ENCODE measurements around the gene INPP4B.

Gene INPP4B

DNA sequence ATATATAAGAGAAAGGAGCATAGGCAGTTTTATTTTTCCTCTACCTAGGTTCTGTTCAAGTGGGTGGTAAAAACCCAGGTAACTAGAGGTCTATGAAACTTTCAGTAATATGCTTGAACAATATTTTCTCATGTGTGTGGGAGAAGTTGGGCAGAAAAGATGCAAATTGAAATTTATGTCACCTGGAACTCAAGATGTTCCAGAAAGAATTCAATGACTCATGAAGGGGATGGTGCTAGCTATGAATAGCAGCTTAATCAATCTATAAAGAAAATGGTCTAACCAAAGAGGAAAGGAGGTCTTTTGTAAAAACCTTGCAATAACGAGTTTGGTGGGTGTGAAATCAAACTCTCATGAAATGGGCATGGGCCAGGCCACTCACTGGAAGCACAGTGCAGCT lies 263.8 kb downstream of the INPP4B start:
- Histone ChIP-seq H3K27me3 (ENCODE audit: low read depth, low read length) (no peaks in the 10 kb centered on the region), H3K36me3 (replicated peaks; ENCODE audit: low read depth, low read length) (no peaks in the 10 kb centered on the region), H3K4me2 (ENCODE audit: low read length) (no peak overlapping the region), H4K20me1 (ENCODE audit: insufficient read depth, low read length) (no peaks in the 10 kb centered on the region), H3K4me1 (ENCODE audit: low read length) (no peaks in the 10 kb centered on the region), H3K9me3 (ENCODE audit: insufficient read depth, low read length) (no peaks in the 10 kb centered on the region), H3K4me3 (ENCODE audit: low read length) (no peak overlapping the region), H3K9ac (ENCODE audit: low read length) (no peak overlapping the region), H2AFZ (ENCODE audit: low read depth, low read length) (no peak overlapping the region), H3K27ac (ENCODE audit: low read length) (no peak overlapping the region), H3K79me2 (ENCODE audit: low read length) (no peaks in the 10 kb centered on the region)
- TF ChIP-seq, protein P1, sequence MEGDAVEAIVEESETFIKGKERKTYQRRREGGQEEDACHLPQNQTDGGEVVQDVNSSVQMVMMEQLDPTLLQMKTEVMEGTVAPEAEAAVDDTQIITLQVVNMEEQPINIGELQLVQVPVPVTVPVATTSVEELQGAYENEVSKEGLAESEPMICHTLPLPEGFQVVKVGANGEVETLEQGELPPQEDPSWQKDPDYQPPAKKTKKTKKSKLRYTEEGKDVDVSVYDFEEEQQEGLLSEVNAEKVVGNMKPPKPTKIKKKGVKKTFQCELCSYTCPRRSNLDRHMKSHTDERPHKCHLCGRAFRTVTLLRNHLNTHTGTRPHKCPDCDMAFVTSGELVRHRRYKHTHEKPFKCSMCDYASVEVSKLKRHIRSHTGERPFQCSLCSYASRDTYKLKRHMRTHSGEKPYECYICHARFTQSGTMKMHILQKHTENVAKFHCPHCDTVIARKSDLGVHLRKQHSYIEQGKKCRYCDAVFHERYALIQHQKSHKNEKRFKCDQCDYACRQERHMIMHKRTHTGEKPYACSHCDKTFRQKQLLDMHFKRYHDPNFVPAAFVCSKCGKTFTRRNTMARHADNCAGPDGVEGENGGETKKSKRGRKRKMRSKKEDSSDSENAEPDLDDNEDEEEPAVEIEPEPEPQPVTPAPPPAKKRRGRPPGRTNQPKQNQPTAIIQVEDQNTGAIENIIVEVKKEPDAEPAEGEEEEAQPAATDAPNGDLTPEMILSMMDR (IDR thresholded peaks at IDR 0.05; ENCODE audit: low read depth, low read length): no peak
- no peak for TF ChIP-seq EZH2phosphoT487 (IDR thresholded peaks at IDR 0.05; ENCODE audit: low read depth)

- Histone ChIP-seq H3K36me3 (replicated peaks; ENCODE audit: low read depth, low read length) (no peaks in the 10 kb centered on the region), H3K4me3 (ENCODE audit: low read length) (no peak overlapping the region), H4K20me1 (ENCODE audit: insufficient read depth, low read length) (no peaks in the 10 kb centered on the region), H3K27me3 (ENCODE audit: low read depth, low read length) (no peaks in the 10 kb centered on the region), H3K4me1 (ENCODE audit: low read length) (no peaks in the 10 kb centered on the region), H3K4me2 (ENCODE audit: low read length) (no peak overlapping the region), H3K9ac (ENCODE audit: low read length) (no peak overlapping the region), H3K79me2 (ENCODE audit: low read length) (no peaks in the 10 kb centered on the region), H2AFZ (ENCODE audit: low read depth, low read length) (no peak overlapping the region), H3K27ac (ENCODE audit: low read length) (no peak overlapping the region), H3K9me3 (ENCODE audit: insufficient read depth, low read length) (no peaks in the 10 kb centered on the region)
- TF ChIP-seq, protein P1 (IDR thresholded peaks at IDR 0.05; ENCODE audit: low read depth, low read length): no peak
- no peak for TF ChIP-seq EZH2phosphoT487 (IDR thresholded peaks at IDR 0.05; ENCODE audit: low read depth)
Measured at GRCh38 chr4:142581881-142582280, 264.2 kb downstream of the INPP4B start.

DNA sequence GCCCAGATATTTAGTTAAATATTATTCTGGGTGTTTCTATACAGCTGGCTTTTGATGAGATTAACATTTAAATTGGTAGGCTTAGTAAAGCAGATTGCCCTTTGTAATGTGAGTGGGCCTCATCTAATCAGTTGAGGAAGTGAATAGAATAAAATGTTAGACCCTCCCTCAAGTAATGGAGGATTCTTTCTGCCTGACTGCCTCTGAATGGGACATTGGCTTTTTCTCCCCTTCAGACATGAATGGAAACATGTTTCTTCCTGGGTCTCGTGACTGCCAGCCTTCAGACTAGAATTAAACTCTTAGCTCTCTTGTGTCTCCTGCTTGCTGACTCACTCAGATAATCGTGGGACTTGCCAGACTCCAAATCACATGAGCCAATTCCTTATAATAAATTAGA lies 266.7 kb downstream of the INPP4B start:
- no peaks in the 10 kb centered on the region for H3K36me3 ChIP-seq (replicated peaks; ENCODE audit: low read depth, low read length)
- TF ChIP-seq, protein P1 (IDR thresholded peaks at IDR 0.05; ENCODE audit: low read depth, low read length): no peak
- no peak for TF ChIP-seq EZH2phosphoT487 (IDR thresholded peaks at IDR 0.05; ENCODE audit: low read depth)
- no peak overlapping the region for H2AFZ ChIP-seq (ENCODE audit: low read depth, low read length)

DNA sequence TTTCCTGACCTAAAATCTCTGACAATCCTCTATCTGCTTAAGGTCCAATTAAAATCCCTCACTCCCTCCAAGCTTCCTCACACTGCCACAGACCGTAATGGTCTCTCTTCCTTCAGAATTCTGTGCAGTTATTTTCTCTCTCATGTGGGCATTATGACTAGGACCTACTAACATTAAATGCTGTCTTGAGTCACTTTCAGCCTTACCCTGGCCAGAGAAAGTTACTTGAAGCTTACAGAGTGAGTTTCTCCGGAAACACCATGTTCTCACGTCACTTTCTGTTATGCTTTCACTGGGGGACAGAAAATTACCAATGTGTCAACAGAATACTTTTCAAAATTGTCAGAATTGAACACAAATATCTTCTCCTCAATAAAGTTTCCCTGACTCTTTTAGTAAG lies 271.8 kb downstream of the INPP4B start:
- Histone ChIP-seq H2AFZ (ENCODE audit: low read depth, low read length) (no peak overlapping the region), H3K27ac (ENCODE audit: low read length) (no peak overlapping the region), H3K4me2 (ENCODE audit: low read length) (no peak overlapping the region), H3K27me3 (ENCODE audit: low read depth, low read length) (no peaks in the 10 kb centered on the region), H3K36me3 (replicated peaks; ENCODE audit: low read depth, low read length) (no peaks in the 10 kb centered on the region), H3K9ac (ENCODE audit: low read length) (no peak overlapping the region), H3K4me1 (ENCODE audit: low read length) (no peaks in the 10 kb centered on the region), H4K20me1 (ENCODE audit: insufficient read depth, low read length) (no peaks in the 10 kb centered on the region), H3K79me2 (ENCODE audit: low read length) (no peaks in the 10 kb centered on the region), H3K9me3 (ENCODE audit: insufficient read depth, low read length) (no peaks in the 10 kb centered on the region), H3K4me3 (ENCODE audit: low read length) (no peak overlapping the region)
- TF ChIP-seq EZH2phosphoT487 (IDR thresholded peaks at IDR 0.05; ENCODE audit: low read depth): no peak
- TF ChIP-seq, protein P1 (IDR thresholded peaks at IDR 0.05; ENCODE audit: low read depth, low read length): no peak

More for the DNA sequence above, 266.7 kb downstream of the INPP4B start:
- Histone ChIP-seq H3K79me2 (ENCODE audit: low read length) (no peaks in the 10 kb centered on the region), H3K27ac (ENCODE audit: low read length) (no peak overlapping the region), H3K9ac (ENCODE audit: low read length) (no peak overlapping the region), H3K4me1 (ENCODE audit: low read length) (no peaks in the 10 kb centered on the region), H4K20me1 (ENCODE audit: insufficient read depth, low read length) (no peaks in the 10 kb centered on the region), H3K4me2 (ENCODE audit: low read length) (no peak overlapping the region), H3K4me3 (ENCODE audit: low read length) (no peak overlapping the region), H3K27me3 (ENCODE audit: low read depth, low read length) (no peaks in the 10 kb centered on the region), H3K9me3 (ENCODE audit: insufficient read depth, low read length) (no peaks in the 10 kb centered on the region)
